Right lobe of liver (tissue), 6 donors: Measurements from ENCODE around the gene TMEM123. TPM values are rescaled to one million over a fixed set of nuclear protein-coding genes. Genes with fewer than 3 reads are reported as not detected.

ENCODE experiments used
- ATAC-seq, 4 donors: fragments of 200-7000 bp; cut with Tn5 transposase; one replicate each; pipeline ENCODE4 v1.9.1; 2020; ENCODE audit warnings: mild to moderate bottlenecking in 4 of 4, moderate library complexity in 4 of 4
- DNase-seq, 3 donors: peaks; one replicate each; pipeline ENCODE4 v3.0.0-alpha.2; 2020
- H3K27ac ChIP-seq, 3 donors: fragments of 200-600 bp; one replicate each; pipeline ENCODE4 v1.8.0; 2022
- H3K27me3 ChIP-seq, 2 donors: fragments of 200-600 bp; one replicate each; pipeline ENCODE4 v1.8.0; 2022
- H3K36me3 ChIP-seq, 4 donors: fragments of 200-600 bp; sonication (generic) in 1 of 4; one replicate each; pipeline versions ENCODE4 v1.5.1 to v1.8.0; 2017 to 2022; ENCODE audit warnings: control low read depth in 1 of 4
- H3K4me1 ChIP-seq, 4 donors: fragments of 200-600 bp; sonication (generic) in 1 of 4; one replicate each; pipeline versions ENCODE4 v1.5.1 to v1.8.0; 2017 to 2022; ENCODE audit warnings: control low read depth in 1 of 4
- H3K4me3 ChIP-seq, 3 donors: fragments of 200-600 bp; one replicate each; pipeline ENCODE4 v1.8.0; 2022
- H3K9me3 ChIP-seq, 4 donors: fragments of 200-600 bp; sonication (generic) in 1 of 4; one replicate each; pipeline versions ENCODE4 v1.5.1 to v1.8.0; 2017 to 2022; ENCODE audit warnings: control low read depth in 1 of 4
- CTCF ChIP-seq, 4 donors: fragments of 200-600 bp in 3 of 4; fragments of 450-650 bp in 1 of 4; IDR thresholded peaks; one replicate each; pipeline versions ENCODE4 v1.5.1 to v1.8.0; 2016 to 2022; ENCODE audit warnings: antibody characterized with exemption in 4 of 4, mild to moderate bottlenecking in 2 of 4
- POLR2A ChIP-seq: fragments of 450-650 bp; IDR thresholded peaks from one replicate; pipeline ENCODE4 v1.6.1; 2017; ENCODE audit warnings: antibody characterized with exemption, mild to moderate bottlenecking
- WGBS: methylation state at CpG from one replicate; pipeline ENCODE4 v1.1.6; 2018; ENCODE audit warnings: low coverage, low lambda C conversion rate; ENCODE audit not compliant: insufficient coverage; ENCODE audit errors: missing lambda C conversion rate; 5-methylcytosine and 5-hydroxymethylcytosine counted together
- intact Hi-C, 2 donors: fragments of 100-400 bp; cut with DNase I; formaldehyde crosslinking; loops; one replicate each; pipeline versions ENCODE4 v1.11.2 to v1.14.1; 2022
- total RNA-seq, 6 experiments: library from RNA; depleted of rRNA in 2 of 6; stranded (reverse); fragments of >200 nt in 2 of 6; fragmentation: NEBNext Ultra II Directional in 3 of 6; extraction: Animal tissue kit (Norgen Biotek cat#: 25700) in 3 of 6; gene quantifications; one replicate each; pipeline versions ENCODE4 v1.1.0 to v1.2.4, GENCODE V29; 2016 to 2023
- donor health status: DM: no; HTN: yes; CAD: no.
- donor health status: DM: no; HTN: no; CAD: no.
- donor health status: DM: no; HTN: no; CAD: no.
- donor health status: DM: no; HTN: yes; CAD: no.
- donor health status: DM: no; HTN: yes; CAD: no.

The TMEM123 gene
- total RNA-seq, 6 experiments from 2014 or later: 173 to 557 (median 229) TPM

GRCh38 chr11:102486584-102486983 is 34.0 kb upstream of the TMEM123 start:
- 100% methylated on average over 2 of the region's 2 CpGs for WGBS
- DNase-seq (no peak), ATAC-seq (no peak)
- Histone ChIP-seq H3K9me3 (no peaks in the 10 kb centered on the region), H3K27me3 (no peaks in the 10 kb centered on the region), H3K4me3 (no peak overlapping the region), H3K36me3 (no peaks in the 10 kb centered on the region), H3K27ac (no peak overlapping the region), H3K4me1 (peaks cover 0 to 21% (median 4%) of the 10 kb centered on the region in 4 donors)
- no peak for TF ChIP-seq POLR2A
- intact Hi-C loops: no loop called here

- H3K4me3 ChIP-seq: no peak overlapping the region
- no peaks in the 10 kb centered on the region for H3K9me3 ChIP-seq
- no peaks in the 10 kb centered on the region for H3K36me3 ChIP-seq
- H3K27ac ChIP-seq: peak overlapping the region in 1 of 3 donors; percentile 36
- ATAC-seq (peak; percentile 65 to 90 (median 83)), DNase-seq (no peak)
- peaks cover 0 to 21% (median 4%) of the 10 kb centered on the region in 4 donors for H3K4me1 ChIP-seq
- WGBS: 51% methylated on average over 2 of the region's 2 CpGs
- no peaks in the 10 kb centered on the region for H3K27me3 ChIP-seq
- intact Hi-C loops: no loop called here
- TF ChIP-seq CTCF (IDR thresholded peaks at IDR 0.05) (no peak), POLR2A (no peak)
Measured at GRCh38 chr11:102485095-102485722, 32.6 kb upstream of the TMEM123 start.

GRCh38 chr11:102482433-102482832 is 29.9 kb upstream of the TMEM123 start:
- no CpG with 5 or more reads among the region's 3 CpGs for WGBS

GRCh38 chr11:102479733-102480132 is 27.2 kb upstream of the TMEM123 start:
- H3K27me3 ChIP-seq: no peaks in the 10 kb centered on the region
- TF ChIP-seq POLR2A (no peak), CTCF (IDR thresholded peaks at IDR 0.05) (no peak)
- H3K9me3 ChIP-seq: no peaks in the 10 kb centered on the region
- peaks cover 0 to 25% (median 9%) of the 10 kb centered on the region in 4 donors for H3K4me1 ChIP-seq
- WGBS: 94% methylated on average over 2 of the region's 2 CpGs
- intact Hi-C loops: no loop called here
- no peak overlapping the region for H3K4me3 ChIP-seq
- H3K36me3 ChIP-seq: no peaks in the 10 kb centered on the region
- no peak for ATAC-seq
- no peak overlapping the region for H3K27ac ChIP-seq
- DNase-seq: no peak

More at GRCh38 chr11:102482433-102482832, 29.9 kb upstream of the TMEM123 start:
- ATAC-seq: no peak
- H3K27ac ChIP-seq: no peak overlapping the region
- no peak overlapping the region for H3K4me3 ChIP-seq
- no peaks in the 10 kb centered on the region for H3K36me3 ChIP-seq
- no peak for TF ChIP-seq CTCF (IDR thresholded peaks at IDR 0.05)
- TF ChIP-seq POLR2A: no peak
- intact Hi-C loops: no loop called here
- H3K27me3 ChIP-seq: no peaks in the 10 kb centered on the region
- no peaks in the 10 kb centered on the region for H3K9me3 ChIP-seq
- no peak for DNase-seq
- H3K4me1 ChIP-seq: peaks cover 0 to 22% (median 4%) of the 10 kb centered on the region in 4 donors

GRCh38 chr11:102478673-102479299 is 26.2 kb upstream of the TMEM123 start:
- H3K9me3 ChIP-seq: no peaks in the 10 kb centered on the region
- DNase-seq: no peak
- TF ChIP-seq POLR2A: no peak
- TF ChIP-seq CTCF (IDR thresholded peaks at IDR 0.05): no peak
- no peaks in the 10 kb centered on the region for H3K27me3 ChIP-seq
- no peaks in the 10 kb centered on the region for H3K36me3 ChIP-seq
- no peak for ATAC-seq
- 75% methylated on average over 1 of the region's 1 CpG for WGBS
- intact Hi-C loops: no loop called here
- H3K27ac ChIP-seq: no peak overlapping the region
- no peak overlapping the region for H3K4me3 ChIP-seq
- H3K4me1 ChIP-seq: peaks cover 0 to 22% (median 9%) of the 10 kb centered on the region in 4 donors
